Gastrocnemius medialis (tissue), 4 donors: Measurements from ENCODE around the gene FAM204A.

Source experiments
- CTCF ChIP-seq, 5 experiments: fragments of 450-650 bp in 3 of 5; fragments of 200-600 bp in 2 of 5; sonication (generic) in 2 of 5; IDR thresholded peaks in 4 of 5; conservative IDR thresholded peaks in 1 of 5; 1 replicate in 4 of 5; 2 replicates in 1 of 5; pipeline ENCODE4 v1.5.1; 2016 to 2019; ENCODE audit warnings: antibody characterized with exemption in 5 of 5, mild to moderate bottlenecking in 3 of 5, moderate library complexity in 3 of 5
- POLR2A ChIP-seq, 2 donors: fragments of 450-650 bp; IDR thresholded peaks; one replicate each; pipeline ENCODE4 v1.6.1; 2017; ENCODE audit warnings: antibody characterized with exemption in 2 of 2, mild to moderate bottlenecking in 2 of 2, moderate library complexity in 2 of 2

GRCh38 chr10:118314882-118315281, 27.2 kb downstream of the FAM204A start:
- TF ChIP-seq CTCF (IDR thresholded peaks at IDR 0.05 in 4 of 5, conservative IDR thresholded peaks at IDR 0.05 in 1 of 5) = no peak
- TF ChIP-seq POLR2A (IDR thresholded peaks at IDR 0.05) = no peak
